ENCODE results near the gene DNAJB7.
"Not testable (repeated sequence)": the region's sequence is repeated elsewhere in the genome, so short reads cannot be mapped to it uniquely, and the experiment has no call there.

The DNAJB7 gene

DNA sequence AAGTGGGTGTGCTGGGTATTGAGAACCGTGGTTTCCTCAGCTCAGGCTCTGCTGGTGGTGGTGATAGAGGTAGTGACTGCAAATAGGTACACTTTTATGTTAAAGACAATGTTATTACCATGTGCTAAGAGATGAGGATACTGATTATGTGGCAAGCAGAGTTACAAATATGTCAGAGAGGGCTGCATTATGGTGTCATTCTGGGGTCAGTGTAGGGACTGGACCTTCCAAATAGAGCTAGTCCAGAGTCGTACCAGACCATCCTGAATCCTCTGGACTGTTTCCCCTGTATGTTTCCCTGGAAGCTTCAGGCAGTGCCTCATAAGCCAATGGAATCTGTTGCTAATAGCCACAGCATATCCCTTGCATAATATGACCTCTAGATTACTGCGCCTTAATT is at the start of gene DNAJB7:
Gene DNAJB7, minus strand, starts transcription at position 101 of the 400 bp plus-strand sequence. CDS start 119 bp downstream, outside the sequence.
- DNase-seq (ENCODE audit: low read depth): no peak

DNA sequence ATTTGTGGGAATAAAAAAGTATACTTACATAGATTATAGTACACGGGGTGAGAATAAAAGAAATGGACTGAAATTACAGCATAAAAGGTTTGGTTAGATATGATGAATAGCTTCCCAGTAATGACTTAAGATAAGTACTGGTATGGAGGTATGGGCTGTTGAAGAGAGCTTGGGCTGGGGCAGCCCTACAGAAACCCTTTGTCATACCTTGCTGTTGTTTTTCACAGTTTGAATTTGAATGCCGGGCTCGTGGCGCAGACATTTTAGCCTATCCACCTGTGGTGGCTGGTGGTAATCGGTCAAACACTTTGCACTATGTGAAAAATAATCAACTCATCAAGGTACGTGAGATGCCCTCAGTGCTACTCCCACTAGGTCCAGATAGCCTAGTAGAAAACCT is 47.0 kb upstream of the DNAJB7 start:
- no peak for DNase-seq (ENCODE audit: low read depth)

DNA sequence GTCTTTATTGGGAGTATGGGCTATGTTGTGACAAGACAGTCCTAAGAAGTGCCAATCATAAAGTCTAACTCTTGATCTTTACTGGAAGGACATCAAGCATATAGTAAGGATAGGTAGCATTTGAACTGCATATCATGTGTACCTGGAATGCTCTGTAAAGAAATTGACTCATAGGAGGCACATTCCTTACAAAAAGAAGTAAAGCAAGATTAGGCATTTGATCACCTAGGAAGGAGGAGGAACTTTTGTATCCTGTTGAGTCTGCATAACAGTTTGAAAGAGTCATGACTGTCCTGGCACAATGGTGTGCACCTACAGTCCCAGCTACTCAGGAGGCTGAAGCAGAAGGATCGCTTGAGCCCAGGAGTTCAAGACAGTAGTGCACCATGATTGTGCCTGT is 42.2 kb upstream of the DNAJB7 start:
- DNase-seq (ENCODE audit: low read depth): no peak

DNA sequence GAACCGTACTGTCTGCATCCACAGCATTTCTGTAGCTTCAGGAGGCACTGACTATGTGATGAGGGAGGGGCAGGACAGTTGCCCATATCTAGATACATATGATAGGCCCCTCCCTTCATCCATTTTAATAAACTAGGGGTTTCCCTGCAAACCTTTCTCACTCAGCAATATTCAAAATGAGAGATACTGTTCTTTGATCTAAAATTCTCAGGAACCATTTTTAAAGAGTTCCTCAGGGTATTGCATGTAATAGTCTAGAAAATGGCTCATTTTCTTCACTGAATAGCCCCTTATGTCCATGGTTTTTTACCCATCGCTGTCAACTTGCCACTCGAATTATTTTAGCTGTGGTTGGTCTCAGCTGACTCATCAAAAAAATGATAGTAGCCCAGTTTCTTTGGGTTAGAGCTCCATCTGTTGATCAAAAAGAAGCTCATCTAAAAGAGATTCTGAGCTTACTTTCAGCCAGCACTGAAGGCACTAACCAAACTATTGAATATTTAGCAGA is 37.0 kb upstream of the DNAJB7 start:
- DNase-seq (ENCODE audit: low read depth): no peak

DNA sequence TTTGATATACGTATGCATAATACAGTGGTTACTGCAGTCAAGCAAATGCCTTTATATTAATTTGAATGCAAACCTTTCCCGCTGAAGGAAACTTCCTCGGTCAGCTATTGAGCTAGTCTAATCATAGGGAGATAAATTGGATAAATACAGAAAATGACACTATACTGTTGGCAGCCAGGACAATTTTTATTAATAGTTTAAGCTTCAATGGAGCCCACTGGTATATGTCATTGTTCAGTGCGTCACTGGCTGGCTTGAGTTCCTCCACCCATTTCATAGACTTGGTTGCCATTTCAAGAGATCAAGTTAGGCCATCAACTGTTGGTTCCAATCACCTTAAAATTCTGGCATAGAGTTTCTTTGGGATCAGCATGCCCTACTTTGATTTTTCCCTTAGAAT is 32.5 kb upstream of the DNAJB7 start:
- DNase-seq (ENCODE audit: low read depth): no peak

DNA sequence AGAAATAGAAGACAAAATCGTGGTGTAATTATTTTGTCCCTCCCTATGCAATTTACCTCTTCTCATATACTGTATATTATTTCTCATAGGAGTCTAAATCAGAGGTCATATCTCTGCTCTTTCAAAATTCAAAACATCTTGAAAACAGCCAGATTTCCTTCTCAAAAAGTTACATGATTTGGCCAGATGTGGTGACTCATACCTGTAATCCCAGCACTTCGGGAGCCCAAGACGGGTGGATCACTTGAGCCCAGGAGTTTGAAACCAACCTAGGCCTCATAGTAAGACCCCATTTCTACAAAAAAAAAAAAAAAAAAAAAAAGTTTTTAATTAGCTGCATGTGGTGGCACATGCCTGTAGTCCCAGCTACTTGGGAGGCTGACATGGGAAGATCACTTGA is 29.0 kb upstream of the DNAJB7 start:
- DNase-seq (ENCODE audit: low read depth): no peak

DNA sequence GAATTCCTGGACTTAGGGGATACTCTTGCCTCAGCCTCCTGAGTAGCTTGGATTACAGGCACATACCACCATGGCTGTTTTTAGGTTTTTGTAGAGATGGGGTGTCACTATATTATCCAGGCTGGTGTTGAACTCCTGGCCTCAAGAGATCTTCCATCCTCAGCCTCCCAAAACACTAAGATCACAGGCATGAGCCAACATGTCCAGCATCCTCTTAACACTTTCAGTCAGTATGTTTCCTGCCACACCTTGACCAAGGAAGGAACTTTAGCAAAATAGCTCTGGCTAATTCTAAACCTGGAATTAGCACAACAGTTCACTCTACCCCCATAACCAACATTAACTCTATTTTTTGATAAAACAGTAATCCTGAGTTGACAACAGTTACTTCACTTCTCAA is 27.2 kb upstream of the DNAJB7 start:
- DNase-seq (ENCODE audit: low read depth): no peak

DNA sequence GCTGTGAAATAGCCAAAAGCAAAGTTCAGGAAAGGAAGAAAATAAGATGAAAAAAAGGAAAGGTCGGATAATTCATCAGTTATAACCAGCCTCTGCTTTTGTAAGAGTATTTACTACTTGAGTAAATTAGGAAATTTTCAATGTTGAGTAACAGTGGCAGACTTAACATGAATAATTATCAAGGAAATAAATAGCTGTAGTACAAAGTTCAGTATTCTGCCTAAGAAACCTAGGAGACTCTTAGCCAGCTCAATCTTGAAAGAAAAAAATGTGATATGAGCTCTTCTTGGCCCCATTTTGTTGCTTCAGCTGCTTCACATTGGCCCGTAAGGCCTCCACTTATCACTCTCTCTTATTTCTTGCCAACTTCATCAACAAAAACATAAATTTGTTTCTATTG is 17.0 kb upstream of the DNAJB7 start:
- no peak for DNase-seq (ENCODE audit: low read depth)

DNA sequence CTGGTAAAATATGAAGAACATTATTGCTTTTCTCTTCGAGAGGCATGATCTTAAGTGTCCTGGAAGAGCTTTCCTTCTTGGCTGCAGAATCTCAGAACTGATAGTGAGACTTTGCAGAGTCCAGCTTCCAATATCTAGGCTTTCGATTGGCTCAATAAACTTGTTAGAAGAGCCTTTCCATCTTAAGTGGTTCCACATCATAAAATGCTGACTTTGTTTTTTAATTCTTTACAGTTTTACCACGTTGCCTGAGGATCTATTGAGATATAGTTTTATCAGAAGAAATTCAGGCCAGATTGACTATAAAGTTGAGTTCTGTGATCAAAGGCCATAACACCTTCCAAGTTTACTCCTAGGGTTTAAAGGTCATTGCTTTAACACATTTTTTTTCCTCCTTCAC is 15.6 kb upstream of the DNAJB7 start:
- no peak for DNase-seq (ENCODE audit: low read depth)

DNA sequence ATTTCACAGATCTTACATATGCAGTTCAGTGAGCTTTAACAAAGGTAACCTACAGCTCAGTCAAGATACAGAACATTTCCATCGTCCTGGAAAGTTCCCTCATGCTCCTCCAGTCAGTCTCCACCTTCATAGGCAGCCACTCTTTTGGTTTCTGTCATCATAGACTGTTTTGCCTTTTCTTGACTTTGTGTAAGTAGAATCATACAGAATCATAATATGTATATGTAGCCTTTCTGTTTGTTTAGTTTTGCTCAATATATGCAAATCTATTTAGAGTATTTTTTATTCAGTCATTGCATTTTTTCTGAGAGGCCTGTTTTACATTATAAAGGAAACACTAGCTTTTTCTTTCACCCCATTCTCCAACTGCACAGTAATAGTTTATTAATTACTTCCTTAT is 15.0 kb upstream of the DNAJB7 start:
- no peak for DNase-seq (ENCODE audit: low read depth)

DNA sequence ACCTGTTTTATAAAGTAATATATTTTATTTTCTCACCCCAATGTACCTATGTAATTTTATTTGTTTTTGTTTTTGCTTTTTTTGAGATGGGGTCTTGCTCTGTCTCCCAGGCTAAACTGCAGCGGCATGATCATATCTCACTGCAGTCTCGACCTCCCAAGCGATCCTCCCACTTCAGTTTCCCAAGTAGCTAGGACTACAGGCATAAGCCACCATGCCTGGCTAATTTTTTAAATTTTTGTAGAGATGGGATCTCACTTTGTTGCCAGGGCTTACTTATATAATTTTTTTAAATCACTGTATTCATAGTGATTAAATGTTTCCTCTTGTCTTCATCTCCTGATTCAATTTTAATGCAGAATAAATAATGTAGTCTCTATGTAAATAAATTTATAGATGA is 13.2 kb upstream of the DNAJB7 start:
- no peak for DNase-seq (ENCODE audit: low read depth)

DNA sequence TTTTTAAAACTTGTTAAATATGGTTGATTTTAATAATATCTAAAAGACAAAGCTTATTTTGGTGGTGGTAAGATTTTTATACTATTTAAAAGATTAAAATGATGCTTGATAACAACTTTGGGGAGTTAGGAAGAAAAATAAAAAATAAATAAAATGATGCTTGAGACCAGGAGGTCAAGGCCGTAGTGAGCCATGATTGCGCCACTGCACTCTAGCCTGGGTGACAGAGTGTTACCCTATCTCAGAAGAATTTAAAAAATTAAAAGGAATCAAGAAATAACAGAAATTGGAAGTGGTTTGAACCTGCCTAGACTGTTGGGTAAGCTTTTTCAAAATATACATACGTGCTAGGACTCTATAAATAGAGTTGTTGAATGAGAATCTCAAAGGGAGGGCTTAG is 12.1 kb upstream of the DNAJB7 start:
- DNase-seq (ENCODE audit: low read depth): no peak

DNA sequence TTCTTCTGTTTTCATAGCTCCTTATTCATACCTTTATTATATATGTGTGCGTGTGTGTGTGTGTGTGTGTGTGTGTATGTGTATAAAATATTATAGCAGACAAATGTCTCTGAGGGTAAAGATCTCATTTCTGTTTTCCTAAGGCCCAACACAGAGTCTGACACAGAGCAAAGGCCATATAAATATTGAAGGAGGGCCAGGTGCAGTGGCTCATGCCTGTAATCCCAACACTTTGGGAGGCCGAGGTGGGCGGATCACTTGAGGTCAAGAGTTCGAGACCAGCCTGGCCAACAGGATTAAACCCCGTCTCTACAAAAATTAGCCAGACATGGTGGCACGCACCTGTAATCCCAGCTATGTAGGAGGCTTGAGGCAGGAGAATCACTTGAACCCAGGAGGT is 6.5 kb upstream of the DNAJB7 start:
- not testable (repeated sequence) for DNase-seq (ENCODE audit: low read depth)

DNA sequence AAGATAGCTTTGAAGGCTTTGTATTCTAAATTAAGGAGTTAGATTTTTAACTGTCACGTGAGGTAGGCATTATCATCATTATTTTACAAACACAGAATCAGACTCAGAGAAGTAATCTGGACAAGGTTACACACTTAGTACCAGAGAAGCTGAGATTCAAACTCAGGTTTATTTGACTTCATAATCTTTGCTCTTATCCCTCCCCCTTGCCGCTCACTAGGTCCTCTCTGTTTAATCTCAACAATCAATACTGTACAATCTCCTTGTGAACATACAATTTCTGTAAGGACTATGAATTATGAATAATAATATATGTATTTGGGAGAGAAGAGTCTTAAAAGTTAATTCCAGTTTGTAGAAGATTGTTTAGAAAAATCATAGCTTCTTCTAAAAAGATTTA is 5.2 kb upstream of the DNAJB7 start:
- DNase-seq (ENCODE audit: low read depth): no peak

DNA sequence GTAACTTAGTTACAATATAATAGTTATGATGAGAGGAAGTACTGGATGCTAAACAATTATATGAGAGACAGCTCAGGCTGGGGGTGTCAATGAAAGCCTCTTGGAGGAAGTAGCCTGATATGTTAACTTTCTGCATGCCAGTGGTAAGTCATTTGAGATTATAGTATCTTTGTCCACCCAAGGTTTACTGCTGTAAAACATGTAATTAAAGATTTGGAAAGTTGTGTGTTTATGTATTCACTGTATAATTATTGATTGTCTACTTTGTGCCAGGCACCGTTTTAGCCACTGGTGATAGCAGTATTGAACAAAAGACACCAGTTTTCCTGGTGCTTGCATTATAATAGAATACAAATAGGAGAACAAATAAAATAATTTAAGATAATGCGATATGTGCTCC is 624 bp upstream of the DNAJB7 start:
- DNase-seq (ENCODE audit: low read depth): no peak

DNA sequence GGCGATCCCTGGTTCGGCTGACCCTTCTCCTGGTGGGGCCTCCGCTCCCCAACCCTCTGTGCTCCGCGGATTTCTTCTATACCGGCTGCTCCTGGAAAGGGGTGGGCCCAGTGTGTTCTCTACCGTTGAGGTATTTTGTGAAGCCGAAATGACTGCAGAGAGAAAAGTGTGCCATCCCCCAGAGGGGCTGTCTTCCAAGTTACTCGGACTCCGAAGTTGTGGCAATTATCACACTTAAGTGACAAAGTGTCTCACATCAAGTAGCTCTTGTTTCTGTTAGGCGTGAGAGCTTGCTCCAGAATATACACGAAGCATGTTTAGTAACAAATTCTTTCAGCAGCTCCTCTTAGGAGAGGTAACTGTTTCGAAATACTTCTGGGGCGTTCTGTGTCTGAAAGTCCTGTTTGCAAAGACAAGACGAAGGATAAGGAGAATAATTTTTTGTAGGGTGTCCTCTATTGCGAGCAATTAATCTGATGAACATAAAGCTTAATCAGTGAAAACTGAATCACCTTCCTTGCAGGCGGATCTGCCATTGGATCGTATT is 4.5 kb downstream of the DNAJB7 start:
- no peak for DNase-seq (ENCODE audit: low read depth)

DNA sequence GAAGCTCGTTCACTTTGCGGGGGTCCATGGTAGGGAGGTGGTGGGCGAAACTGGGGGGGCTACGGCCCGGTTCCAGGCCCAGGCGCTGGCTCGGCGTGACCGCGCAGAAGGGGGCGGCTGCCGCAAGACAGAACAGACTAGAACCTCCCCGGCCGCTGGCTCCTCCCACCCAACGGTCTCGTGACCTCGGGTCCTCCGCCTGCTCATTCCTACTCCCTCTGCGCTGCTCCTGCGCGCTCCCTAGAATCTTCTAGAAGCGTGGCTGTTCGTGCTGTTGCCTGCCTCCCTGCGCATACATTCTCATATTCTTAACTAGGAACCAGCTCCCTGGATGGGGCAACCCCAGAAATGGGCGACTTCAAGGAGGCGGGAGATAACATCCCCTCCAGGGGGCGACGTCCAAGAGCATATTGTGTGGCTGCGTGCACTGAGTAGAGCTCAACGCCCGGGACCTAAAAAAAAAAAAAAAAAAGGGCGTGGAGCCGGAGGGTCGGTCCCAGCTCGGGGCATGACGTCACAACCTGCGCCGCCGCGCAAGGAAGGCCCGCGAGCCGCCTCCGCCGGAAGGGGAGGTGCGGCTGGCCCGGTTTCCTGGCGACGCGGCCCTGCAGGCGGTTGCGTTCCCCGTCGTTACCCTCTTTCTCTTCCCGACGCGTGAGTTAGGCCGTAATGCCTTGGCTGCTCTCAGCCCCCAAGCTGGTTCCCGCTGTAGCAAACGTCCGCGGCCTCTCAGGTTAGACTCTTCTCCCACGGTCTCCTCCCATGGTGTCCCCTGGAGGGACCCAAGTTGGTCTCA is 5.2 kb downstream of the DNAJB7 start, which contains the start of the genes ST13 and XPNPEP3:
Gene ST13, minus strand, starts transcription at position 127 of the 796 bp plus-strand sequence. Its CDS starts 99 bp downstream, at position 28.
Gene XPNPEP3, plus strand, starts transcription at position 636 of the 796 bp plus-strand sequence. Its CDS starts 34 bp downstream, at position 670.
- DNase-seq (ENCODE audit: low read depth): peak; percentile 94

DNA sequence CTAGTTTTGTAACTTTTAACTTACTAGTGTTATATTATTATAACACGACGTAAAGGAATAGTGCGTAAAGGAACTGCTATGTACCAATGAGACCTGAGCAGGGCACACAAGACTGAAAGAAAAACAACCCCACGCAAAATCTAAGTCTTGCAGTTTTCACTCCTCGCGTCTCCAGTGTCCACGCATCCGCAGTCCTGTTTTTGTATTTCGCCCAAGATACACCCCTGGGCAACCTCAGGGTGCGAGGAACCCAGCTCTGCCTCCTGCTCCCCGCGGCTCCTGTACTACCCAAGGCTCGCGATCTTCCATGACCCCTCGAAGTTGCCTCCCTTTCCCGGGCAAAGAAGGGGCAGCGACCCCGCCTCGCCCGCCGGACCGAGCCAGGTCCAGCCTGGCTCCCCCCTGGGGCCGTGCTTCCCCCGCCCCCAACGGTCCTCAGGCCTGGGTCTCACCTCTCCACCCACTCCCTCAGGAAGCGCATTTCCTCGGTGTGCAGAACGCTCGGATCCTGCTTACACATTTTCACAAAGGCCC is 5.9 kb downstream of the DNAJB7 start:
- DNase-seq (ENCODE audit: low read depth): no peak

DNA sequence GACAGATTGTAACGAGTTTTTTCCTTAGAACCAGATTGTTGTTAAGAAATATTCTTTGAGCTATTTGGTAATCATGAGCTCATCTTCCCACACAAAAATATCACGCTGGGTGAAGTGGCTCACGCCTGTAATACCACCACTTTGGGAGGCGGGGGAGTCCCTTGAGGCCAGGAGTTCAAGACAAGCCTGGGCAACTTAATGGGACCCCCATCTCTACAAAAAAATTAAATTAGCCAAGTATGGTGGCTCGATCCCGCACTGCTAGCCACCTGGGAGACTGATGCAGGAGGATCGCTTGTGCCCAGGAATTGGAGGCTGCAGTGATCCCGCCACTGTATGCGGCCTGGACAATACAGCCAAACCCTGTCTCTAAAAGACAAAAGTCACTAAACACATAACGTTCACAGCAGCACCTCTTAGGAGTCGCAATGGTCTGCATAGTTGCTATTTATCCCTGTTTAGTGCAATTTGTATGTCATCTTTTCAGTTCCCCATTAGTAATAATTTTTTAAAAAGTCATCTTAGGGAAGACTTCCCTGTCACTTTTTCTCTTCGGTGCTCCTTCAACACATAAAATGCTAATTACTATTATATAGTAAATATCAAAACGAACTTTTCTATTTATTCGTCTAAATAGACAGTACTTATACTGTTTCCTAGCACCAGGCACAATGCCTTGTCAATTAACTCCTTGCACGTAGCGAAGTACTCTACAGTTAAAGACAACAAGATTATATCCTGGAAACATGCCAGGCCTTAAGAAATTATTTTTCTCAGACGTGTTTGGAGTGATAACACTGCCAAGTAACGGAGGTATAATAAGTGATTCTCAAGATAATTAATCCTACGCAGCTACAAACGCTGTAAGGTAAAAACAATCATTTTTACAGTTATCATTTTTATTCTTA is 6.6 kb downstream of the DNAJB7 start:
- no peak for DNase-seq (ENCODE audit: low read depth)

DNA sequence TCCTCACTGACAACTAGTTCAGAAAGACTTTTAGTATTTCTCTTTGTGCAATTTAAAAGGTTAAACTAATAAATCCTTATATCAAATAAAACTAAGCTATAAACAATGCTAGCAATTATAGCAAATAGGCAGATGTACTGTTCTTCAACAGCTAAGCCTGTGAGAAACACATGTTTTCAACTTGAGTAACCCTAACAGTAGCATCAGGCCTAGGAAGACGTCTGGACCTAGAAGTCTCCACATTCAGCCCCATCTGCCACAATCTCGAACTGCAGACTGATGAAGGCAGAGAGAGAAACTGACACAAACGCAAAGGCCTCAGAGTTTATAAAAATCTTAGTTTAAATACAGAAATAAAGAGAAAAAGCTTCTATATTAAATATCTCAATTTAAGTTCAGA is 8.0 kb downstream of the DNAJB7 start:
- DNase-seq (ENCODE audit: low read depth): no peak

DNA sequence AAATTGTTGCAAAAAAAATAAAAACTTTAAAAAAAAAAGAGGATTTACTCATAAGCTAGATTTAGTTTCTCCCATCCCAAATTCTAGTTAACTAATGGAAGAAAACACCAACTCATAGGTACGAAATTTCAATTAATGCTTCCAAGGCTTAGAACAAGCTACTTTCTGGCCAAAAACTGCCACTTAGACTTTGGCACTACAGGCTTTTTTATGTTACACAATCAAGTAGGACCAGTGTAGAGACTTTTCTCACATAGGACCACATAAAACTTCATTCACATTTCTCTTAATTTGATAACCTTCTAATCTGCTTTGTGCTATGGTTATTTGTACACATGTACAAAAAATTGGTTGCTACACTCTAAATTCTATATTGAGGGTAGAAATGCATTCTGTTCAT is 8.6 kb downstream of the DNAJB7 start:
- DNase-seq (ENCODE audit: low read depth): no peak

DNA sequence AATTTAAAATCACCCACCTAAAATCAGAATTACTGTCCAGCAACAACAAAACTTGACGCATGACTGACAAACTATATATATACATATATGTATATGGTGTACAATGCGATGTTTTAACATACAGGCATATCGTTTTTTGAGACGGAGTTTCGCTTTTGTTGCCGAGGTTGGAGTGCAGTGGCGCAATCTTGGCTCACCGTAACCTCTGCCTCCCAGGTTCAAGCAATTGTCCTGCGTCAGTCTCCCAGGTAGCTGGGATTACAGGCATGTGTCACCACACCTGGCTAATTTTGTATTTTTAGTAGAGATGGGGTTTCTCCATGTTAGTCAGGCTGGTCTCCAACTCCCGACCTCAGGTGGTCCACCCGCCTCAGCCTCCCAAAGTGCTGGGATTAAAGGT is 16.1 kb downstream of the DNAJB7 start:
- DNase-seq (ENCODE audit: low read depth): not testable (repeated sequence)

Measured in stimulated activated CD8-positive, alpha-beta memory T cell treated with anti-CD3 and anti-CD28 coated beads, Interleukin-12 subunit alpha, Interleukin-12 subunit beta, amount 100 ng/mL, for 4 hours (primary cell).